GM12873 (cell line): ENCODE data around the gene TOM1.

Source experiments
- CTCF ChIP-seq: IDR thresholded peaks from 2 replicates; pipeline ENCODE4 v1.5.1; 2012; ENCODE audit warnings: low read depth, mild to moderate bottlenecking, moderate library complexity, low read length, control low read depth; ENCODE audit not compliant: insufficient read depth; ENCODE audit errors: missing control alignments

Gene TOM1

GRCh38 chr22:35379146-35379993, 79.7 kb downstream of the TOM1 start:
- no peak for TF ChIP-seq CTCF

- TF ChIP-seq CTCF = no peak
Measured at GRCh38 chr22:35380013-35380412, 80.3 kb downstream of the TOM1 start.

- TF ChIP-seq CTCF = no peak
Measured at GRCh38 chr22:35380537-35381423, 81.1 kb downstream of the TOM1 start, which contains the start of gene HMOX1. HMOX1 (plus strand) TSS chr22:35381096; CDS start chr22:35381174, 78 bp downstream.

- TF ChIP-seq CTCF = no peak
Measured at GRCh38 chr22:35381424-35382009, 81.8 kb downstream of the TOM1 start.

- no peak for TF ChIP-seq CTCF
Measured at GRCh38 chr22:35383679-35384071, 84.0 kb downstream of the TOM1 start.

GRCh38 chr22:35384527-35384926, 84.8 kb downstream of the TOM1 start:
- no peak for TF ChIP-seq CTCF
